A549 (cell line): ENCODE data around the gene RPL5. TPM values are rescaled to one million over a fixed set of nuclear protein-coding genes. Genes with fewer than 3 reads are reported as not detected.

Experiments
- ATAC-seq, 2 experiments: fragments of 200-7000 bp in 1 of 2; fragments of >200 bp in 1 of 2; cut with Nextera tagmentation in 1 of 2; cut with Tn5 transposase in 1 of 2; 3 replicates each; pipeline versions ENCODE4 v1.8.0 to v1.9.1; 2018 to 2020; ENCODE audit warnings: mild to moderate bottlenecking in 1 of 2, moderate library complexity in 1 of 2
- CTCF ChIA-PET: fragments of 300-600 bp; sonication (Branson Sonifier 250); formaldehyde crosslinking; extraction: SDS; loops from one replicate; lab custom pipeline; 2021; ENCODE audit warnings: antibody characterized with exemption, inconsistent platforms; lab: Yijun Ruan, JAX
- POLR2A ChIA-PET: fragments of 350-600 bp; formaldehyde crosslinking; extraction: SDS; loops from one replicate; lab custom pipeline; 2021; ENCODE audit warnings: antibody characterized with exemption, inconsistent platforms; lab: Yijun Ruan, JAX
- DNase-seq, 2 experiments: peaks; one replicate each; pipeline versions ENCODE4 v3.0.0 to v3.0.0-alpha.2; 2011 to 2016; ENCODE audit warnings: low read depth in 1 of 2, low spot score in 1 of 2
- FAIRE-seq: peaks from 2 replicates; lab custom pipeline; 2011; peaks lifted over from hg19 to GRCh38; lab: Jason Lieb, UNC
- H3K27ac ChIP-seq, 2 experiments: fragments of >200 bp; sonication (Bioruptor Twin); formaldehyde crosslinking; 3 replicates each; pipeline ENCODE4 v1.5.1; 2016 to 2017
- H3K4me1 ChIP-seq: fragments of >200 bp; sonication (Bioruptor Twin); formaldehyde crosslinking; 3 replicates; pipeline ENCODE4 v1.6.1; 2016
- H3K4me2 ChIP-seq: fragments of >200 bp; sonication (Bioruptor Twin); formaldehyde crosslinking; 3 replicates; pipeline ENCODE4 v1.6.1; 2016
- H3K4me3 ChIP-seq: fragments of >200 bp; sonication (Bioruptor Twin); formaldehyde crosslinking; 3 replicates; pipeline ENCODE4 v1.5.1; 2016
- H3K9me3 ChIP-seq: fragments of >200 bp; sonication (Bioruptor Twin); formaldehyde crosslinking; 3 replicates; pipeline ENCODE4 v1.6.1; 2016
- BHLHE40 ChIP-seq: IDR thresholded peaks from 2 replicates; pipeline ENCODE4 v1.6.1; 2012; ENCODE audit warnings: low read depth, low read length, inconsistent platforms
- CBX2 ChIP-seq: fragments of 200-600 bp; sonication (generic); IDR thresholded peaks from 2 replicates; pipeline ENCODE4 v1.6.1; 2016; ENCODE audit warnings: low read depth, mild to moderate bottlenecking, borderline replicate concordance
- CHD4 ChIP-seq: fragments of 200-600 bp; sonication (generic); IDR thresholded peaks from 2 replicates; pipeline ENCODE4 v1.6.1; 2016; ENCODE audit warnings: antibody characterized with exemption, mild to moderate bottlenecking, borderline replicate concordance
- EHMT2 ChIP-seq: fragments of 200-600 bp; sonication (generic); IDR thresholded peaks from 2 replicates; pipeline ENCODE4 v1.6.1; 2016; ENCODE audit warnings: antibody characterized with exemption, low read depth, mild to moderate bottlenecking, moderate library complexity
- EP300 ChIP-seq, 2 experiments: fragments of >200 bp; sonication (Bioruptor Twin); formaldehyde crosslinking; IDR thresholded peaks; 2 replicates in 1 of 2; 3 replicates in 1 of 2; pipeline ENCODE4 v1.6.1; 2016 to 2017
- FOSL2 ChIP-seq, 2 experiments: fragments of 450-650 bp in 1 of 2; fragments of >200 bp in 1 of 2; sonication (Bioruptor Twin) in 1 of 2; formaldehyde crosslinking; IDR thresholded peaks; 2 replicates each; pipeline versions ENCODE4 v1.5.0 to v1.6.1; 2016 to 2020; ENCODE audit warnings: mild to moderate bottlenecking in 1 of 2, moderate library complexity in 1 of 2
- FOXS1 ChIP-seq: fragments of 250-450 bp; sonication (Bioruptor Pico); IDR thresholded peaks from 2 replicates; pipeline ENCODE4 v1.5.0; 2020; ENCODE audit warnings: mild to moderate bottlenecking, moderate library complexity
- GATA3 ChIP-seq: IDR thresholded peaks from 2 replicates; pipeline ENCODE4 v1.6.1; 2012; ENCODE audit warnings: borderline replicate concordance
- HEYL ChIP-seq: fragments of 250-450 bp; sonication (Bioruptor Pico); IDR thresholded peaks from 2 replicates; pipeline ENCODE4 v1.8.0; 2021; ENCODE audit warnings: mild to moderate bottlenecking, moderate library complexity
- HOXA7 ChIP-seq: fragments of 250-450 bp; sonication (Bioruptor Pico); IDR thresholded peaks from 2 replicates; pipeline ENCODE4 v1.5.0; 2020; ENCODE audit warnings: mild to moderate bottlenecking, moderate library complexity
- HOXB5 ChIP-seq: fragments of 250-450 bp; sonication (Bioruptor Pico); IDR thresholded peaks from 2 replicates; pipeline ENCODE4 v1.5.0; 2020; ENCODE audit warnings: mild to moderate bottlenecking, moderate library complexity
- KDM1A ChIP-seq: fragments of 200-600 bp; sonication (generic); IDR thresholded peaks from 2 replicates; pipeline ENCODE4 v1.6.1; 2016; ENCODE audit warnings: low read depth, mild to moderate bottlenecking
- MAFK ChIP-seq: fragments of 450-650 bp; IDR thresholded peaks from 2 replicates; pipeline ENCODE4 v1.6.1; 2014; ENCODE audit not compliant: partially characterized antibody
- NPAS2 ChIP-seq: fragments of 250-450 bp; sonication (Bioruptor Pico); IDR thresholded peaks from 2 replicates; pipeline ENCODE4 v1.8.0; 2022; ENCODE audit warnings: mild to moderate bottlenecking, moderate library complexity, borderline replicate concordance
- POLR2AphosphoS2 ChIP-seq: conservative IDR thresholded peaks from 2 replicates; pipeline ENCODE4 v1.6.1; 2012; ENCODE audit warnings: low read length, improper control_type of control experiment, inconsistent platforms
- RFX5 ChIP-seq: fragments of 450-650 bp; IDR thresholded peaks from 2 replicates; pipeline ENCODE4 v1.7.1; 2014; ENCODE audit warnings: antibody characterized with exemption, mild to moderate bottlenecking, moderate library complexity
- RNF2 ChIP-seq: fragments of 200-600 bp; sonication (generic); IDR thresholded peaks from 2 replicates; pipeline ENCODE4 v1.6.1; 2016; ENCODE audit warnings: low read depth, mild to moderate bottlenecking, antibody characterized with exemption, moderate library complexity, borderline replicate concordance
- TFCP2L1 ChIP-seq: fragments of 250-450 bp; sonication (Bioruptor Pico); IDR thresholded peaks from 2 replicates; pipeline ENCODE4 v1.5.0; 2021; ENCODE audit warnings: mild to moderate bottlenecking
- ZNF302 ChIP-seq: fragments of 250-450 bp; sonication (Bioruptor Pico); IDR thresholded peaks from 2 replicates; pipeline ENCODE4 v1.9.0; 2021; ENCODE audit warnings: inconsistent platforms, mild to moderate bottlenecking, moderate library complexity
- WGBS: methylation state at CpG from one replicate; pipeline ENCODE4 v1.1.6; 2017; ENCODE audit errors: missing lambda C conversion rate; 5-methylcytosine and 5-hydroxymethylcytosine counted together
- polyA plus RNA-seq, 4 experiments: library from polyadenylated mRNA; depleted of rRNA in 3 of 4; stranded (reverse); fragments of >200 nt; fragmentation: RNase III in 1 of 4; extraction: RNeasy Plus Mini Kit Qiagen cat#74134 plus additional on column Dnase treatment in 1 of 4; gene quantifications; 2 replicates in 3 of 4; 3 replicates in 1 of 4; pipeline ENCODE4 v1.2.3, GENCODE V29; 2011 to 2017
- TF ChIP-seq, protein P1 (sequence below): IDR thresholded peaks from 2 replicates; pipeline ENCODE4 v1.6.1; 2012
- TF ChIP-seq, protein P2 (sequence below): IDR thresholded peaks from 2 replicates; pipeline ENCODE4 v1.6.1; 2012
- TF ChIP-seq, protein P3 (sequence below): fragments of 150-350 bp; IDR thresholded peaks from 2 replicates; pipeline ENCODE4 v1.6.1; 2014; ENCODE audit warnings: low read depth, mild to moderate bottlenecking, low read length
- TF ChIP-seq, protein P4 (sequence below): fragments of >200 bp; sonication (Bioruptor Twin); formaldehyde crosslinking; IDR thresholded peaks from 2 replicates; pipeline ENCODE4 v1.6.1; 2016

Gene RPL5
- polyA plus RNA-seq, 2 of the 4 experiments (the other 2 are of a cell fraction), result 1,222 to 2,015 TPM

DNA sequence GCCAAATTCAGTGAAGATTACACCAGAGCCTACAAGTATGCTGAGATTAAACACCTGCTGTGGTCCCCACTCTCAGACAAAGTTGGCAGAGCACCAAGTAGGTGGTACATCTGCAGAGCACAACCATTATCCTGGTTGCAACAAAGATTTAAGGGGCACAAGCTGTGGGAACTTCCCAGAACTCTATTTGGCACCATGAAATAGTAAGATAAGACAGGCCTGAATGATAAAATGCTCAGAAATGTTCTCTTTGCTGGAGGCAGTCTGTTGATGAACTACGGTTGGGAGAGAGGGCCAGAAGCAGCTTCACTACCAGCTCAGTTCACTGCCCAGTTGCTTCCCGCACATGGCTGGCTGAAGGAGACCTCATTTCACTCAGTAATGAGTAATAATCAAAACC, 19.9 kb downstream of the RPL5 start (continued):
- TF ChIP-seq CBX2 (no peak), EP300 (IDR thresholded peaks at IDR 0.05) (no peak), TFCP2L1 (no peak), KDM1A (no peak)
- TF ChIP-seq, all 56 proteins: peak for 0

DNA sequence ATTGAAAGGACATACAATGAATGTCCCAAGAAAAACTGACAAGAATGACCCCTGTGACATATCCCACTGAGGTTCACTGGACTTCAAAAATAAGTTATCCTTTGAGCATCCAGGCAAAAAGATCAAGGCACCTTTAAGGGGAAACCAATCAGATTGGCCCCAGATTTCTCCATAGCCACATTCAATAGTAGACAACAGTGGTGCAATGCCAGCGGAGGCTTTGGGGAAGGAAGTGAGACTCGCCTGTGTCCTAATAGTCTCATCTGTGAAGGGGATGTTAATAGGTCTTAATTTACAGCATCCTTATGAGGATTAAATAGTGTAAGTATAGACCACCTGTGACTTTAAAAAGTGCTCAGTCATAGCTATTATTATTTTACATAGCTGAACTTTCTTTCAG, 21.5 kb downstream of the RPL5 start:
- H3K4me3 ChIP-seq, result no peak overlapping the region
- CTCF ChIA-PET, result interaction anchor here (0.7 to 7.4 kb wide), 4 partner anchors 108 to 218 kb away, joined by 3 to 130 read pairs (median 34); partner anchors contain the start of gene DIPK1A
- WGBS, result 85% methylated on average over 2 of the region's 2 CpGs
- ATAC-seq (no peak), DNase-seq (no peak), FAIRE-seq (no peak)
- TF ChIP-seq CHD4 (no peak), EHMT2 (no peak), FOSL2 (IDR thresholded peaks at IDR 0.05) (no peak), FOSL2 (CRISPR knock-in tag; IDR thresholded peaks at IDR 0.05) (no peak), MAFK (no peak), HOXB5 (no peak), GATA3 (no peak), FOXS1 (CRISPR knock-in tag) (no peak), BHLHE40 (no peak), RFX5 (no peak)
- TF ChIP-seq, protein P1, sequence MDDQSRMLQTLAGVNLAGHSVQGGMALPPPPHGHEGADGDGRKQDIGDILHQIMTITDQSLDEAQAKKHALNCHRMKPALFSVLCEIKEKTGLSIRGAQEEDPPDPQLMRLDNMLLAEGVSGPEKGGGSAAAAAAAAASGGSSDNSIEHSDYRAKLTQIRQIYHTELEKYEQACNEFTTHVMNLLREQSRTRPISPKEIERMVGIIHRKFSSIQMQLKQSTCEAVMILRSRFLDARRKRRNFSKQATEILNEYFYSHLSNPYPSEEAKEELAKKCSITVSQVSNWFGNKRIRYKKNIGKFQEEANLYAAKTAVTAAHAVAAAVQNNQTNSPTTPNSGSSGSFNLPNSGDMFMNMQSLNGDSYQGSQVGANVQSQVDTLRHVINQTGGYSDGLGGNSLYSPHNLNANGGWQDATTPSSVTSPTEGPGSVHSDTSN, result no peak
- TF ChIP-seq, protein P2, sequence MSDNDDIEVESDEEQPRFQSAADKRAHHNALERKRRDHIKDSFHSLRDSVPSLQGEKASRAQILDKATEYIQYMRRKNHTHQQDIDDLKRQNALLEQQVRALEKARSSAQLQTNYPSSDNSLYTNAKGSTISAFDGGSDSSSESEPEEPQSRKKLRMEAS, result no peak
- no peak overlapping the region for H3K4me2 ChIP-seq
- POLR2A ChIA-PET, result no interaction called here
- 0 out of 3 replicates have a peak, but pooled peaks cover 3% of the 10 kb centered on the region for H3K9me3 ChIP-seq
- H3K27ac ChIP-seq, result no peak overlapping the region
- no peaks in the 10 kb centered on the region for H3K4me1 ChIP-seq

DNA sequence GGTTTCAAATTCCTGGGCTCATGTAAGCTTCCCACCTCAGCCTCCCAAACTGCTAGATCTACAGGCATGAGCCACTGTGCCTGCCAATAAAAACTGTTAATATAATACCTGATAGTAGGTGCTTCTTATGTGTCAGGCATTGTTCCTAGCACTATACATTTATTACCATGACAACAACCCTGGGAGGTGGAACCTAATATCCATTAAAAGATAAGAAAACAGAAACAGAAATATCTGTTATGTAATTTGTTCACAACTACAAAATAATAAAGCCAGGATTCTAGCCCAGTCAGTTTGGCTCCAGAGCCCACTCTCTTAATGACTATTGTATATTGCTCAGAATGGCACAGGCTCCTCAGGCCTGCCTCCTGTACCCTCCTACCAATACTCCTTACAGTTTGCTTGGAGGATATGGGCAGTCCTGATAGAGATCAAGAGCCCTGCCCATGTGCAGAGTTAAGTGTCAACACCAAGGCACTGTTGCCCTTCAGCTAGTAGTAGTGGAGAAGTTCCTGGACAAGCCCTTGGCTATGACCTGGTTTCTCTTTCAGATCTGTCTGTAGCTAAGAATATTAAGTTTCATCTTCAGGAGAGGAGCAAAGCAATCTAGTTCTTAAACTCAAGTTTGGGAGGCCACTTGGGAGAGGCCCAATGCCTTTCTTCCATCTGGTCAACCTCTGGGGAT, 22.4 kb downstream of the RPL5 start:
- Histone ChIP-seq H3K4me3 (no peak overlapping the region), H3K27ac (no peak overlapping the region), H3K9me3 (0 out of 3 replicates have a peak, but pooled peaks cover 3% of the 10 kb centered on the region), H3K4me2 (no peak overlapping the region), H3K4me1 (no peaks in the 10 kb centered on the region)
- DNase-seq, result no peak
- FAIRE-seq, result no peak
- TF ChIP-seq CHD4 (no peak), POLR2AphosphoS2 (no peak), NPAS2 (no peak), RNF2 (no peak), HOXA7 (CRISPR knock-in tag) (no peak), FOXS1 (CRISPR knock-in tag) (no peak), ZNF302 (CRISPR knock-in tag) (no peak), RFX5 (no peak), BHLHE40 (no peak), EHMT2 (no peak), KDM1A (no peak), HEYL (no peak)
- TF ChIP-seq, protein P3, sequence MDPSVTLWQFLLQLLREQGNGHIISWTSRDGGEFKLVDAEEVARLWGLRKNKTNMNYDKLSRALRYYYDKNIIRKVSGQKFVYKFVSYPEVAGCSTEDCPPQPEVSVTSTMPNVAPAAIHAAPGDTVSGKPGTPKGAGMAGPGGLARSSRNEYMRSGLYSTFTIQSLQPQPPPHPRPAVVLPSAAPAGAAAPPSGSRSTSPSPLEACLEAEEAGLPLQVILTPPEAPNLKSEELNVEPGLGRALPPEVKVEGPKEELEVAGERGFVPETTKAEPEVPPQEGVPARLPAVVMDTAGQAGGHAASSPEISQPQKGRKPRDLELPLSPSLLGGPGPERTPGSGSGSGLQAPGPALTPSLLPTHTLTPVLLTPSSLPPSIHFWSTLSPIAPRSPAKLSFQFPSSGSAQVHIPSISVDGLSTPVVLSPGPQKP, result no peak
- TF ChIP-seq, protein P4, sequence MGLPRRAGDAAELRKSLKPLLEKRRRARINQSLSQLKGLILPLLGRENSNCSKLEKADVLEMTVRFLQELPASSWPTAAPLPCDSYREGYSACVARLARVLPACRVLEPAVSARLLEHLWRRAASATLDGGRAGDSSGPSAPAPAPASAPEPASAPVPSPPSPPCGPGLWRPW, result no peak
- POLR2A ChIA-PET, result no interaction called here
- ATAC-seq, result no peak
- CTCF ChIA-PET, result interaction anchor here (0.9 to 7.4 kb wide), 4 partner anchors 9 to 208 kb away, joined by 3 to 130 read pairs (median 34); partner anchors contain the start of gene DIPK1A
